ENCODE measurements around the gene PSD2. TPM values are rescaled to one million over a fixed set of nuclear protein-coding genes. Genes with fewer than 3 reads are reported as not detected.

PSD2 gene
- total and polyA plus RNA-seq, 2 of the 13 experiments (the other 11 are each of a cell fraction or from before 2014, with no cell fraction given) = 0.07 TPM; not detected in 1

DNA sequence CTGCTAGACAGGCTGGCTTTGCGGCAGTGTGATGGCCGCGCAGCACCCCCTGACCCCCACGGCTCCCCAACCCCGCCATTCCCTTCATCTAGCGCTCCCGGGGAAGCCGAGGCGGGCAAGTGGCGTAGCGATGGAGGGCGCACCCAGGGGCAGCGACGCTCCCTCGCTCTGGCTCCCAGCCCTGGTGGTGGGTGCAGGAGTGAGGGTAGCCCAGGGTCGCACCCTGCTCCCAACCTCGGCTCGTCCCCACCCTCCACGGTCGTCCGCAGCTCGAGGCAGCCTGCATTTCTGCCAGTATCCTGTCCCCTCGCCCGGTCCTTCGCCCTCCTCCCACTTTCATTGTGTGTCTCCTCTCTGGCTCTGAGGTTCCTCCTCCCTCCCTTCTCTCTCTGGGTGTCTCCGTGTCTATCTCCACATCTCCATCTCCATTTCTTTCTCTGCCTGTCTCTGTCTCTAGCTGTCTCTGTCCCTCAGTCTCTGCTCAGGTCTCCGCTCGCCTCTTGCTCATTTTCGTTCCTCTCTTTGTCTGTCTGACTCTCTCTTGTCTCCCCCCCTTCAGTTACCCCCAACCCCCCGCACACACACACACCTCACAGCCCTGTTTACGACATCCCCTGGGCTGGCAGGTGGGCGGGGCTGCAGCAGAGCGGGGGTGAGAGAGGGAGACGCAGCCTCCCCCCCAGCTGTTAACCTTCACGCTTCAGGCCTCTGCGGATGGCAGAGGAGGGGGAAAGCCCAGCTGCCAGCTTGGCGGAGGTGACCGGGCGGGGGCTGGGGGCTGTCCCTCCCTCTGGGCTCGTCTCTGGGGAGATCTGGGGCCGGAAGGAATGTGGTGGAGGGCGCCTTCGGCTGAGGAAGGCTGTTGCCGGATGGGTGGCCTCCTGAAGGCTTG, 48.7 kb upstream of the PSD2 start:
- peak overlapping the region; percentile 14 for H3K27ac ChIP-seq (ENCODE audit: extremely low read length, insufficient read depth, low read length)
- ATAC-seq = peak; percentile 23
- CTCF ChIA-PET (ENCODE audit: low intra/inter-chr PET ratio, low total read pairs) = no interaction called here
- TF ChIP-seq XRCC5 (optimal IDR thresholded peaks at IDR 0.05; ENCODE audit: low read length) (no peak), ZNF891 (CRISPR knock-in tag; IDR thresholded peaks at IDR 0.05) (no peak), ZNF431 (CRISPR knock-in tag; IDR thresholded peaks at IDR 0.05; ENCODE audit: borderline replicate concordance, low read depth) (no peak), NR2F6 (IDR thresholded peaks at IDR 0.05) (no peak), NR2F6 (CRISPR knock-in tag; IDR thresholded peaks at IDR 0.05) (0 out of 2 replicates have a peak, but pooled peaks have one; percentile 14), ZFX (CRISPR knock-in tag; IDR thresholded peaks at IDR 0.05; ENCODE audit: low read depth) (peak; percentile 23; the same call in 1 of the 2 replicates), HDAC6 (IDR thresholded peaks at IDR 0.05; ENCODE audit: low read depth, low read length) (no peak), SMAD1 (CRISPR knock-in tag; IDR thresholded peaks at IDR 0.05; ENCODE audit: borderline replicate concordance, low read depth) (0 out of 2 replicates have a peak, but pooled peaks have one; percentile 57), ZFP1 (CRISPR knock-in tag; IDR thresholded peaks at IDR 0.05) (no peak), ZMYM3 (CRISPR knock-in tag; IDR thresholded peaks at IDR 0.05) (peak; percentile 61)
- TF ChIP-seq, protein P1, sequence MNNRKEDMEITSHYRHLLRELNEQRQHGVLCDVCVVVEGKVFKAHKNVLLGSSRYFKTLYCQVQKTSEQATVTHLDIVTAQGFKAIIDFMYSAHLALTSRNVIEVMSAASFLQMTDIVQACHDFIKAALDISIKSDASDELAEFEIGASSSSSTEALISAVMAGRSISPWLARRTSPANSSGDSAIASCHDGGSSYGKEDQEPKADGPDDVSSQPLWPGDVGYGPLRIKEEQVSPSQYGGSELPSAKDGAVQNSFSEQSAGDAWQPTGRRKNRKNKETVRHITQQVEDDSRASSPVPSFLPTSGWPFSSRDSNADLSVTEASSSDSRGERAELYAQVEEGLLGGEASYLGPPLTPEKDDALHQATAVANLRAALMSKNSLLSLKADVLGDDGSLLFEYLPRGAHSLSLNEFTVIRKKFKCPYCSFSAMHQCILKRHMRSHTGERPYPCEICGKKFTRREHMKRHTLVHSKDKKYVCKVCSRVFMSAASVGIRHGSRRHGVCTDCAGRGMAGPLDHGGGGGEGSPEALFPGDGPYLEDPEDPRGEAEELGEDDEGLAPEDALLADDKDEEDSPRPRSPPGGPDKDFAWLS (CRISPR knock-in tag; IDR thresholded peaks at IDR 0.05; ENCODE audit: borderline replicate concordance) = no peak
- TF ChIP-seq, protein P2, sequence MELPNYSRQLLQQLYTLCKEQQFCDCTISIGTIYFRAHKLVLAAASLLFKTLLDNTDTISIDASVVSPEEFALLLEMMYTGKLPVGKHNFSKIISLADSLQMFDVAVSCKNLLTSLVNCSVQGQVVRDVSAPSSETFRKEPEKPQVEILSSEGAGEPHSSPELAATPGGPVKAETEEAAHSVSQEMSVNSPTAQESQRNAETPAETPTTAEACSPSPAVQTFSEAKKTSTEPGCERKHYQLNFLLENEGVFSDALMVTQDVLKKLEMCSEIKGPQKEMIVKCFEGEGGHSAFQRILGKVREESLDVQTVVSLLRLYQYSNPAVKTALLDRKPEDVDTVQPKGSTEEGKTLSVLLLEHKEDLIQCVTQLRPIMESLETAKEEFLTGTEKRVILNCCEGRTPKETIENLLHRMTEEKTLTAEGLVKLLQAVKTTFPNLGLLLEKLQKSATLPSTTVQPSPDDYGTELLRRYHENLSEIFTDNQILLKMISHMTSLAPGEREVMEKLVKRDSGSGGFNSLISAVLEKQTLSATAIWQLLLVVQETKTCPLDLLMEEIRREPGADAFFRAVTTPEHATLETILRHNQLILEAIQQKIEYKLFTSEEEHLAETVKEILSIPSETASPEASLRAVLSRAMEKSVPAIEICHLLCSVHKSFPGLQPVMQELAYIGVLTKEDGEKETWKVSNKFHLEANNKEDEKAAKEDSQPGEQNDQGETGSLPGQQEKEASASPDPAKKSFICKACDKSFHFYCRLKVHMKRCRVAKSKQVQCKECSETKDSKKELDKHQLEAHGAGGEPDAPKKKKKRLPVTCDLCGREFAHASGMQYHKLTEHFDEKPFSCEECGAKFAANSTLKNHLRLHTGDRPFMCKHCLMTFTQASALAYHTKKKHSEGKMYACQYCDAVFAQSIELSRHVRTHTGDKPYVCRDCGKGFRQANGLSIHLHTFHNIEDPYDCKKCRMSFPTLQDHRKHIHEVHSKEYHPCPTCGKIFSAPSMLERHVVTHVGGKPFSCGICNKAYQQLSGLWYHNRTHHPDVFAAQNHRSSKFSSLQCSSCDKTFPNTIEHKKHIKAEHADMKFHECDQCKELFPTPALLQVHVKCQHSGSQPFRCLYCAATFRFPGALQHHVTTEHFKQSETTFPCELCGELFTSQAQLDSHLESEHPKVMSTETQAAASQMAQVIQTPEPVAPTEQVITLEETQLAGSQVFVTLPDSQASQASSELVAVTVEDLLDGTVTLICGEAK (IDR thresholded peaks at IDR 0.05) = no peak
- TF ChIP-seq, protein P2 (CRISPR knock-in tag; IDR thresholded peaks at IDR 0.05) = 0 out of 2 replicates have a peak, but pooled peaks have one; percentile 7

More for the DNA sequence above, 48.7 kb upstream of the PSD2 start:
- Histone ChIP-seq H3K4me3 (replicated peaks in 1 of 3; ENCODE audit: insufficient read depth in 1 of 3, low read depth in 2 of 3, low read length in 3 of 3) (peak overlapping the region; percentile 49 to 73 (median 55)), H3K9me3 (ENCODE audit: low read length) (no peaks in the 10 kb centered on the region), H3K79me2 (ENCODE audit: insufficient read depth, low read length) (no peaks in the 10 kb centered on the region), H4K20me1 (ENCODE audit: insufficient read depth, low read length) (no peaks in the 10 kb centered on the region), H3K4me1 (ENCODE audit: insufficient read depth, low read length) (peaks cover 83% of the 10 kb centered on the region), H3K9ac (ENCODE audit: insufficient read depth, low read depth, low read length) (peak overlapping the region; percentile 49; the same call in 1 of the 2 replicates), H3K36me3 (replicated peaks in 1 of 2; ENCODE audit: control insufficient read depth in 1 of 2, insufficient read depth in 2 of 2, low read length in 2 of 2) (no peaks in the 10 kb centered on the region), H2AFZ (ENCODE audit: low read length) (no peak overlapping the region), H3K4me2 (ENCODE audit: low read depth, low read length) (peak overlapping the region; percentile 99), H3K27me3 (ENCODE audit: control insufficient read depth in 1 of 2, insufficient read depth in 2 of 2, low read length in 2 of 2) (peaks cover 0 to 16% of the 10 kb centered on the region in 2 experiments; a peak in 2 of 5 replicates)
- no peak for FAIRE-seq
- intact Hi-C loops (cut with micrococcal nuclease; ENCODE audit: unreplicated experiment) = loop anchor here (5.0 to 10.0 kb wide), 3 partner anchors 40 to 312 kb away; partner anchors contain the start of gene DNAJC18
- no TSS peak for BruUV-seq (replicated peaks)
- DNase-seq (ENCODE audit: low spot score) = no peak
- POLR2A ChIA-PET = interaction anchor here (1.0 to 9.5 kb wide), 18 partner anchors 8 to 111 kb away, joined by 3 to 132 read pairs (median 4); partner anchors contain the start of gene CXXC5
- in situ Hi-C loops (cut with HindIII; ENCODE audit: extremely low pct_ligation_motif_present, low pct_unique_long_range_greater_than_20kb) = no loop called here
- WGBS (ENCODE audit: low lambda C conversion rate) = 2% methylated on average over 21 of the region's 44 CpGs

Measured in HepG2 (cell line).